Mesendoderm (in vitro differentiated cells): ENCODE measurements around the gene SLC25A34.
A peak's percentile ranks its signal among the peaks of the same experiment; 100 is the strongest.

Source experiments
- DNase-seq: peaks from one replicate; pipeline ENCODE4 v3.0.0; 2013
- H2AK5ac ChIP-seq: 2 replicates; pipeline ENCODE4 v1.6.1; 2013; ENCODE audit warnings: low read length, inconsistent platforms
- H2BK120ac ChIP-seq: 2 replicates; pipeline ENCODE4 v1.6.1; 2013; ENCODE audit warnings: low read depth, mild to moderate bottlenecking, low read length, moderate library complexity, mixed read lengths
- H2BK15ac ChIP-seq: replicated peaks from 2 replicates; pipeline ENCODE4 v1.6.1; 2013; ENCODE audit warnings: low read depth, mild to moderate bottlenecking, moderate library complexity
- H2BK5ac ChIP-seq: 2 replicates; pipeline ENCODE4 v1.6.1; 2013; ENCODE audit warnings: low read length, inconsistent platforms
- H3K18ac ChIP-seq: 2 replicates; pipeline ENCODE4 v1.6.1; 2013; ENCODE audit warnings: mild to moderate bottlenecking, low read length, mixed read lengths
- H3K23ac ChIP-seq: one replicate; pipeline ENCODE4 v1.6.1; 2013; ENCODE audit warnings: low read length
- H3K27ac ChIP-seq: 2 replicates; pipeline ENCODE4 v1.5.1; 2013; ENCODE audit warnings: low read depth, mild to moderate bottlenecking, inconsistent platforms, low read length, moderate library complexity
- H3K27me3 ChIP-seq: 2 replicates; pipeline ENCODE4 v1.6.1; 2013; ENCODE audit warnings: low read length, control low read depth, mild to moderate bottlenecking, inconsistent platforms; ENCODE audit not compliant: insufficient read depth, poor library complexity
- H3K36me3 ChIP-seq: 2 replicates; pipeline ENCODE4 v1.6.1; 2013; ENCODE audit warnings: low read length, inconsistent platforms; ENCODE audit not compliant: control insufficient read depth, insufficient read depth
- H3K4ac ChIP-seq: one replicate; pipeline ENCODE4 v1.6.1; 2013; ENCODE audit warnings: low read depth, mild to moderate bottlenecking, low read length, moderate library complexity
- H3K4me1 ChIP-seq: 2 replicates; pipeline ENCODE4 v1.6.1; 2013; ENCODE audit warnings: low read depth, low read length, inconsistent platforms; ENCODE audit not compliant: control insufficient read depth
- H3K4me2 ChIP-seq: 2 replicates; pipeline ENCODE4 v1.6.1; 2013; ENCODE audit warnings: low read length
- H3K4me3 ChIP-seq: 2 replicates; pipeline ENCODE4 v1.5.1; 2013; ENCODE audit warnings: mild to moderate bottlenecking, low read length
- H3K56ac ChIP-seq: one replicate; pipeline ENCODE4 v1.6.1; 2013; ENCODE audit warnings: low read length
- H3K79me1 ChIP-seq: 2 replicates; pipeline ENCODE4 v1.6.1; 2013; ENCODE audit warnings: low read length, inconsistent platforms
- H3K79me2 ChIP-seq: 2 replicates; pipeline ENCODE4 v1.6.1; 2013; ENCODE audit warnings: mild to moderate bottlenecking, low read length; ENCODE audit not compliant: control insufficient read depth, insufficient read depth
- H3K9ac ChIP-seq: 2 replicates; pipeline ENCODE4 v1.6.1; 2013; ENCODE audit warnings: low read length, inconsistent platforms
- H4K5ac ChIP-seq: one replicate; pipeline ENCODE4 v1.6.1; 2013; ENCODE audit warnings: low read length
- H4K8ac ChIP-seq: one replicate; pipeline ENCODE4 v1.6.1; 2013; ENCODE audit warnings: low read depth, mild to moderate bottlenecking, control low read depth, low read length, moderate library complexity
- WGBS: extraction: QIAGEN DNeasy Blood & Tissue Kit; methylation state at CpG from one replicate; pipeline ENCODE4 v1.1.7; 2013; ENCODE audit warnings: low lambda C conversion rate, missing lambda C conversion rate; ENCODE audit not compliant: insufficient coverage; ENCODE audit errors: extremely low coverage; 5-methylcytosine and 5-hydroxymethylcytosine counted together

SLC25A34 gene

DNA sequence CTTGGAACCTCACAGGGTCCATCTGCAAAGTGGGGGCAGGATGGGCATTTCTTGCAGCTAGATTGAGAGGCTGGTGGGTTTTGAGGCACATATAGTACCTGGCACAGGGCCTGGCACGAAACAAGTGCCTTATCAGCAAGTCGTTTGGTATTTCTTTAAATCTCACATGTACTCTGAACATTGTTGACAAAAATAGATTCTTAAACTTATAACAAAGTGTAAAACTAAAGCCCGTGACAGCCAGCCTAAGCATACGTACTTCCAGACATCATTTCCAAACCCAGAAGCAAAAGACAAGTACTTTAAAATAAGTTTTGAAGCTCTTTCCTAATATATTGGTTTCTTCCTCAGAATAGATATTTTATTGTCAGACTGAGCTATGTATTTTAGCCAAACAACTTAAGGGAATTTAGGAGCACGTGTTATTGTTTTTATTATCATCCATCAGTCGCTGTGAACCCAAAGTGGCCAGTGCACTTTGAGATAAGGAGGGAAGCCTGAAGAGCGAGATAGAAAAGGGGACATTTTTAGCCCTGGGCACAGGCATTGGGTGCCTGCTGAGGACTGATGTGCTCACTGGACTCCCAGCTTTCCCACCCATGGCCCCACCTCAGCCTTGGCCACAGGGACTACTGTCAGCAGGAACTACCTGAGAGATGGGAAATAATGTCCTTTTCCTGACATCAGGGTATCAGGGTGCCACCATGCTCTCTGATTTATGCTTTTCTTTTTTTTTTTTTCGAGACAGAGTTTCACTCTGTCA lies 25.5 kb downstream of the SLC25A34 start:
- Histone ChIP-seq H3K4me2 (no peak overlapping the region), H3K18ac (no peak overlapping the region), H3K79me1 (peaks cover 20% of the 10 kb centered on the region), H2AK5ac (no peak overlapping the region), H4K5ac (no peak overlapping the region), H3K27ac (no peak overlapping the region), H3K27me3 (no peaks in the 10 kb centered on the region), H2BK5ac (no peak overlapping the region), H3K4ac (no peak overlapping the region), H4K8ac (no peak overlapping the region), H3K23ac (no peak overlapping the region), H3K56ac (peak overlapping the region; percentile 90), H3K36me3 (peaks cover 15% of the 10 kb centered on the region), H3K4me1 (peaks cover 8% of the 10 kb centered on the region), H2BK120ac (no peak overlapping the region), H3K4me3 (no peak overlapping the region), H3K79me2 (peaks cover 44% of the 10 kb centered on the region), H2BK15ac (no peak overlapping the region), H3K9ac (peak overlapping the region; percentile 67)
- no CpG with 5 or more reads among the region's 8 CpGs for WGBS
- no peak for DNase-seq

- WGBS, result no CpG with 5 or more reads among the region's 10 CpGs
- peaks cover 44% of the 10 kb centered on the region for H3K79me2 ChIP-seq
- H3K9ac ChIP-seq, result no peak overlapping the region
- H3K4ac ChIP-seq, result no peak overlapping the region
- no peak overlapping the region for H2AK5ac ChIP-seq
- H3K4me1 ChIP-seq, result peaks cover 8% of the 10 kb centered on the region
- DNase-seq, result peak; percentile 91
- no peak overlapping the region for H2BK120ac ChIP-seq
- H4K8ac ChIP-seq, result no peak overlapping the region
- no peak overlapping the region for H2BK5ac ChIP-seq
- H3K4me2 ChIP-seq, result no peak overlapping the region
- H2BK15ac ChIP-seq, result no peak overlapping the region
- no peak overlapping the region for H4K5ac ChIP-seq
- H3K36me3 ChIP-seq, result peaks cover 16% of the 10 kb centered on the region
- no peaks in the 10 kb centered on the region for H3K27me3 ChIP-seq
- H3K79me1 ChIP-seq, result peaks cover 20% of the 10 kb centered on the region
- H3K4me3 ChIP-seq, result no peak overlapping the region
- H3K18ac ChIP-seq, result no peak overlapping the region
- peak overlapping the region; percentile 62 for H3K56ac ChIP-seq
- no peak overlapping the region for H3K23ac ChIP-seq
- no peak overlapping the region for H3K27ac ChIP-seq
Measured at GRCh38 chr1:15762546-15762945, 26.5 kb downstream of the SLC25A34 start.

DNA sequence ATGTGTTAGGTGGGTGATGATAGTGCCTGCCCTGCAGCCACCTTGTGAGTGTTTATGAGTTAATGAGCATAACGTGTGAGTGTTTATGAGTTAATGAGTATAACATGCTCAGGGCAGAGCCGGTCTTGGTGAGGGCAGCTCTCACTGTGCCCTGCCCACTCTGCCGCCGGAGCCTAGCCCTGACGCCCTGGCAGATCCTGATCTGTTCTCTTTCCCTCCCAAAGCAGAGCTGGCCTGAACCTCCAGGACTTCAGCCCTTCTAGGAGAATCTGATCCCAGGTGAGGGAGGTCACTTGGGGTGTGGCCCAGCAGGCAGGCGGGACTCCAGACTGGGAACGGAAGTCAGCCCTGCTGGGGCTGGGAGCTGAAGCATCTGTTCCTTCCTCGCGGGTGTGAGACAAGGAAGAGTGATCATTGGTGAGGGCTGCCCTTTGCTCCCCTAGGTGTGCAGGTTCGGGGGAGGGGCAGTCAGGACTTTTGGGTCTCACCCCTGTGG lies 28.3 kb downstream of the SLC25A34 start:
- Histone ChIP-seq H2BK120ac (no peak overlapping the region), H3K18ac (no peak overlapping the region), H3K9ac (peak overlapping the region; percentile 13), H3K27ac (no peak overlapping the region), H3K36me3 (peaks cover 24% of the 10 kb centered on the region), H2BK5ac (no peak overlapping the region), H3K4me3 (no peak overlapping the region), H3K27me3 (no peaks in the 10 kb centered on the region), H4K8ac (no peak overlapping the region), H3K23ac (no peak overlapping the region), H4K5ac (no peak overlapping the region), H3K79me1 (peaks cover 20% of the 10 kb centered on the region), H3K4ac (no peak overlapping the region), H3K79me2 (peaks cover 38% of the 10 kb centered on the region), H2BK15ac (no peak overlapping the region), H3K4me2 (no peak overlapping the region), H3K56ac (no peak overlapping the region), H2AK5ac (no peak overlapping the region), H3K4me1 (peaks cover 8% of the 10 kb centered on the region)
- DNase-seq, result no peak
- no CpG with 5 or more reads among the region's 10 CpGs for WGBS

DNA sequence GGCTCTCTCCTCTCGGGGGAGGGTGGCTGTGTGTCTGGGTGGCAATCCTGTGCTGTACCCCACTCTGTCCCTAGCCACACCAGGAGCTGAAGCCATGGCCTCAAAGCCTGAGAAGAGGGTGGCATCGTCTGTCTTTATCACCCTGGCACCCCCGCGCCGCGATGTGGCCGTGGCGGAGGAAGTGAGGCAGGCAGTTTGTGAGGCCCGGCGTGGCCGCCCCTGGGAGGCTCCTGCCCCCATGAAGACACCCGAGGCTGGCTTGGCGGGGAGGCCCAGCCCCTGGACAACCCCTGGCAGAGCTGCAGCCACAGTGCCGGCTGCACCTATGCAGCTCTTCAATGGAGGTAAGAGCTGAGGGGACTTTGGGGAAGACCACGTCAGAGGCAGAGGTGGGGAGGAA lies 28.8 kb downstream of the SLC25A34 start:
- H2BK15ac ChIP-seq, result no peak overlapping the region
- H3K4me3 ChIP-seq, result no peak overlapping the region

GRCh38 chr1:15765495-15766194 lies 29.6 kb downstream of the SLC25A34 start:
- Histone ChIP-seq H3K18ac (no peak overlapping the region), H2BK5ac (no peak overlapping the region), H2BK15ac (no peak overlapping the region), H3K36me3 (peaks cover 30% of the 10 kb centered on the region), H2AK5ac (no peak overlapping the region), H3K4ac (no peak overlapping the region), H3K9ac (no peak overlapping the region), H3K79me2 (peaks cover 32% of the 10 kb centered on the region), H3K56ac (no peak overlapping the region), H3K27ac (no peak overlapping the region), H3K4me3 (no peak overlapping the region), H3K4me1 (peaks cover 8% of the 10 kb centered on the region), H3K79me1 (peaks cover 20% of the 10 kb centered on the region), H3K27me3 (no peaks in the 10 kb centered on the region), H2BK120ac (no peak overlapping the region), H3K23ac (no peak overlapping the region), H4K5ac (no peak overlapping the region), H3K4me2 (no peak overlapping the region), H4K8ac (no peak overlapping the region)
- no peak for DNase-seq
- WGBS, result no CpG with 5 or more reads among the region's 20 CpGs

More for the DNA sequence above, 28.8 kb downstream of the SLC25A34 start:
- Histone ChIP-seq H3K4me2 (no peak overlapping the region), H3K56ac (no peak overlapping the region), H4K5ac (no peak overlapping the region), H3K36me3 (peaks cover 24% of the 10 kb centered on the region), H3K79me1 (peaks cover 20% of the 10 kb centered on the region), H3K18ac (no peak overlapping the region), H3K4ac (no peak overlapping the region), H3K27me3 (no peaks in the 10 kb centered on the region), H2AK5ac (no peak overlapping the region), H3K79me2 (peaks cover 33% of the 10 kb centered on the region), H2BK120ac (no peak overlapping the region), H4K8ac (no peak overlapping the region), H3K27ac (no peak overlapping the region), H3K23ac (no peak overlapping the region), H3K4me1 (peaks cover 8% of the 10 kb centered on the region), H2BK5ac (no peak overlapping the region), H3K9ac (no peak overlapping the region)
- no CpG with 5 or more reads among the region's 15 CpGs for WGBS
- no peak for DNase-seq
